SK-N-DZ (cell line): ENCODE measurements around the gene GLIPR1L2. TPM values are rescaled to one million over a fixed set of nuclear protein-coding genes. Genes with fewer than 3 reads are reported as not detected.
"Not testable (repeated sequence)": the region's sequence is repeated elsewhere in the genome, so short reads cannot be mapped to it uniquely, and the experiment has no call there.

Experiments used
- DNase-seq: peaks from one replicate; pipeline ENCODE4 v3.0.0-alpha.2; 2015; ENCODE audit warnings: low spot score
- polyA plus RNA-seq, 2 experiments: library from polyadenylated mRNA; depleted of rRNA; stranded (reverse); fragments of >200 nt; gene quantifications; 2 replicates each; pipeline ENCODE4 v1.2.3, GENCODE V29; 2014

GLIPR1L2 gene
- 0.15 TPM in 1 of 2 replicates, not detected in the other for polyA plus RNA-seq (2014; cell fraction: cytosol; rRNA removed)
- not detected in 2 replicates for polyA plus RNA-seq (2014; cell fraction: nucleus; rRNA removed)

DNA sequence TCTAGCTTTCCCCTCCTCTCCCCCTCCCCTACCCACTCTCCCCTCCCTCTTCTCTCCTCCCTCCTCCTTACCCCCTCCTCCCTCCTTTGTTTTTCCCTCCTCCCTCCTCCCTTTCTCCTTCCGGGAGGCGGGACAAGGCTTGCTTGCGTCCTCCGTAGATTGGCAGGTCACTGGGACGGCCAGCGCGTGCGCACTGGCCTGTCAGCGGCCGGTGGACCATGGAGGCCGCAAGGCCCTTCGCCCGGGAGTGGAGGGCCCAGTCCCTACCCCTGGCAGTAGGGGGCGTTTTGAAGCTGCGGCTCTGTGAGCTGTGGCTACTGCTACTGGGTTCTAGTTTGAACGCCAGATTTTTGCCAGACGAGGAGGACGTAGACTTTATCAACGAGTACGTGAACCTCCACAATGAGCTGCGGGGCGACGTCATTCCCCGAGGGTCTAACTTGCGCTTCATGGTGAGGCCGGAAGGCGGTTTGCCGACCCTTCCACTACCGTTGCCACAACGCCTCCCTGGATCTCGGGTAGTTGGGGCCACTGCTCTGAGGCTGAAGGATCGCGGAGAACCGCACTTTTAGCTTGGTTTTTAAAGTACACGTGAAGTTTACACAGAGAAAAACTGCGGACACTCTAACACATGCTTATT lies at the start of gene GLIPR1L2:
TSS of gene GLIPR1L2 (plus strand) at position 191 of the 640 bp plus-strand sequence. CDS start at position 219, 28 bp downstream.
- DNase-seq, result peak; percentile 99

DNA sequence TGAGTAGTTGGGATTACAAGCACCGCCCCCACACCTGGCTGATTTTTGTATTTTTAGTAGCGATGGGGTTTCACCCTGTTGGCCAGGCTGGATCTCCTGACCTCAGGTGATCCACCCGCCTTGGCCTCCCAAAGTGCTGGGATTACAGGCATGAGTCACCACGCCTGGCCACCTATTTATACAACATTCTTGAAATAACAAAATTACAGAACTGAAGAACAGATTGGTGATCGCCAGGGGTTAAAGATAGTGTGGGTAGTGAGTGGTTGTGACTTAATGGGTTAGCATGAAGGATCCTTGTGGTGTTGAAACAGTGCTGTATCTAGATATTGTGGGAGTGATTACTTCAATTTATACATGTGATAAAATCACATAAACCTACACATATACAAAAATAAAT lies 49.0 kb upstream of the GLIPR1L2 start:
- DNase-seq, result no peak

- no peak for DNase-seq
Observed at GRCh38 chr12:75345531-75345930, 45.4 kb upstream of the GLIPR1L2 start.

- not testable (repeated sequence) for DNase-seq
Observed at GRCh38 chr12:75346215-75346614, 44.7 kb upstream of the GLIPR1L2 start.

GRCh38 chr12:75349946-75350345 lies 40.9 kb upstream of the GLIPR1L2 start:
- no peak for DNase-seq

DNA sequence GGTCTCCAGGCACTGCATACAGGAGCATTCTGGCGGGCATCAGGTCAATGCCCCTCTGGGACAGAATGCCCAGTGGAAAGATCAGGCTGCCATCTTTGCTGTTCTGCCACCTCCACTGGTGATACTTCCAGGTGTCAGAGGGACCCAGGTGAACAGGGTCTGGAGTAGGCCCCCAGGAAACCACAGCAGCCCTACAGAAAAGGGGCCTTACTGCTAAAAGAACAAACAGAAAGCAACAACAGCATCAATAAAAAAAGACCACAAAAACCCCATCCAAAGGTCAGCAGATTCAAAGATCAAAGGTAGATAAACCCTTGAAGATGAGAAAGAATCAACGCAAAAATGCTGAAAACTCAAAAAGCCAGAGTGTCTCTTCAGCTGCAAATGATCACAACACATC lies 40.5 kb upstream of the GLIPR1L2 start:
- DNase-seq, result no peak

GRCh38 chr12:75354011-75354410 lies 36.9 kb upstream of the GLIPR1L2 start:
- DNase-seq, result no peak

GRCh38 chr12:75360920-75361319 lies 30.0 kb upstream of the GLIPR1L2 start:
- DNase-seq, result no peak

DNA sequence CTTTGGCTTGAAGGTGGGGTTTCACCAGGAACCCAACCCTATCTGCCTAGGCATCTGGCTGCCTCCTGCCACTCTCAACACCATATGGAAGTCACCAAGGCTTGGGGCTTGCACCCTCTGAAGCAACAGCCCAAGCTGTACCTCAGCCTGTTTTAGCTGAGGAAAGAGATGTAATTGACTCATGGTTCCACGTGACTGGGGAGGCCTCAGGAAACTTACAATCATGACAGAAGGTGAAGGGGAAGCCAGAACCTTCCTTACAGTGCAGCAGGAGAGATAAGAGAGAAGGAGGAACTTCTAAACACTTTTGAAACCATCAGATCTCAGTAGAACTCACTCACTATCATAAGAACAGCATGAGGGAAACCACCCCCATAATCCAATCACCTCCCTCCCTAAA lies 29.5 kb upstream of the GLIPR1L2 start:
- no peak for DNase-seq

- no peak for DNase-seq
Observed at GRCh38 chr12:75364919-75365318, 26.0 kb upstream of the GLIPR1L2 start.

GRCh38 chr12:75366629-75367028 lies 24.3 kb upstream of the GLIPR1L2 start:
- DNase-seq, result no peak

DNA sequence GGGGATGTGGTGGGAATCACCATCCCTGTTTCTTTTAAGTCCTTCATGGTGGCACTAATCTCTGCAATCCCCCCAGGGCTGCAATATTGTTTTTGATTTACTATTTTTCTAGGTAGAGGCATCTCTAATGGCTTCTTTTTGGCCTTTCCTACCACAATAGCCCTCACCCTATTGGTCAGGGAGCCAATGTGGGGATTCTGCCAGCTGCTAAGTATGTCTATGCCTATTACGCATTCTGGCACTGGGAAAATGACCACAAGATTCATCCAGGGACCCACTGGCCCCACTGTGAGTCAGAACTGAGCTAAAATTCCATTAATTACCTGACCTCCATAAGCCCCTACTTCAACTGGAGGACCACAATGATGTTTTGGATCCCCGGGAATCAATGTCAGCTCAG lies 15.9 kb upstream of the GLIPR1L2 start:
- DNase-seq, result no peak

DNA sequence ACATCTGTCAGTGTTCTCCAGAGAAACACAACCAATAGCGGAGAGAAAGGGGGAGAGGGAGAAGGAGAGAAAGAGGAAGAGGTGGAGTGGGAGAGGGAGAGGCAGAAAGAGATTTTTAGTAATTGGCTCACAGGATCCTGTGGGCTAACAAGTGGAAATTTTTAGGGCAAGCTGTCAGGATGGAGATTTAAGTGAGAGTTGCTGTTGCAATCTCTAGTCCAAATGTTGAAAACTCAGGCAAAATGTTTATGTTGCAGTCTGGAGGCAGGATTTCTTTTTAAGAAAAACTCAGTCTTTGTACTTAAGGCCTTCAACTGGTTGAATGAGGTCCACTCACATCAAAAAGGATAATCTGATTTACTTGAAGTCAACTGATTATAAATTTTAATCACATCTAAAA lies 12.5 kb upstream of the GLIPR1L2 start:
- DNase-seq, result no peak

DNA sequence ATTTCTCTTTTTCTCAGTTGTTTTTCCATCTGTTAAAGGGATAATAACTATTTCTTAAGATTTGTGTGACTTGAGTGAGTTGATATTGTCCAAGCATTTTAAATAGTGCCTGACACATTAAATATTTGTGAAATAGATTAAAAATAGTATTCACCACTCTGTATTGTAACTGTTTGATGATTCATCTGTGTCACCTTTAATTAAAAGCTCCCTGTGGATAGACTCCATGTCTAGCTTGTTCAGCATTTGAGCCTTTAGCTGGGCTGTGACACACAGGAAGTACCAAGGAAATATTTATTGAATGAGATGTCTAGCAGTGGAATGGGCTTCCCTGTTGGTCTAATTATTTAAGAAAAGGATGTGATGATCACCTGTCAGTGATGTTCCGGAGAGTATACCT lies 1.8 kb upstream of the GLIPR1L2 start:
- DNase-seq, result peak; percentile 62

GRCh38 chr12:75389706-75390105 lies 1.2 kb upstream of the GLIPR1L2 start:
- peak; percentile 7 for DNase-seq

- DNase-seq, result no peak
Observed at GRCh38 chr12:75390156-75390898, 562 bp upstream of the GLIPR1L2 start.

DNA sequence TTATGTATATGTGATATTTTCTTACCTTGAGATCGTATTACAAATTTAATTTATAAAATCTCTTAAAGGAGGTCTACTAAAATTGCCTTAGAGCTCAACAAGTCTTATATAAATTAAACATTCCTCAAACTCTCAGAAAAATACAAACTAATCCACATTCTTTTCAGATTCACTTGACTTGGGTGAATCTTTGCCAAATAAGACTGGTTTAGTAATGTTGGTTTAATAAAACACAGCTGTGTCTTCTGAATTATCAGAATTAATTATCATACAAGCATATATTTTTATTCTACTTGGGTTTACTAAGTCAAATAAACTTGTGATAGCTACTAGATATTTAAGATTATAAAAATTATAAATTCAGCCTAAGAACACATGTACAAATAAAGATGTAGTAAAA lies 13.3 kb downstream of the GLIPR1L2 start:
- DNase-seq, result no peak

GRCh38 chr12:75407683-75408082 lies 16.8 kb downstream of the GLIPR1L2 start:
- no peak for DNase-seq

- DNase-seq, result no peak
Observed at GRCh38 chr12:75409830-75410229, 18.9 kb downstream of the GLIPR1L2 start.

GRCh38 chr12:75414671-75415070 lies 23.8 kb downstream of the GLIPR1L2 start:
- DNase-seq, result no peak

DNA sequence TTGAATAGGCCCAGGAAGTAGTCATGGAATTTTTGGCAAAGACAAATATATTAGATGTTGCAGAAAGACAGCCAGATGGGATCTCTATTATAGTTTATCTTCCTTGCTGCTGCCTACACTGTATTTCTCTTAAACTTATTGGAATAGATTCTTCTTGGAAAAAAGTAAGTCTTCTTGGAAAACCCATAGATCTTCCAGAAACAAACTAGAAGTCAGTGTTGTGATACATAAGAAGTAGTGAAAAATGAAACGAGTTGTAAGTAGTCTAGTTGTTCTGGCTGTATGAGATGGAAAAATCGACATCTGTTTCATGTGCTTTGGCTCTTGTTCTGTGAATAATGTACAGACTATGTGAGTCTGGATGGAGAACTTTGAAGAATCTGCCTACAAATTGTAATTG lies 29.0 kb downstream of the GLIPR1L2 start:
- DNase-seq, result no peak

- no peak for DNase-seq
Observed at GRCh38 chr12:75427491-75427890, 36.6 kb downstream of the GLIPR1L2 start.

GRCh38 chr12:75428767-75429166 lies 37.9 kb downstream of the GLIPR1L2 start:
- no peak for DNase-seq
